DND-41 (cell line): ENCODE results near the gene UST.

Experiments
- CTCF ChIP-seq: IDR thresholded peaks from 2 replicates; pipeline ENCODE4 v1.5.1; 2012; ENCODE audit warnings: borderline replicate concordance, low read length, moderate library complexity, mild to moderate bottlenecking; ENCODE audit not compliant: poor library complexity, severe bottlenecking; ENCODE audit errors: extremely low read depth
- EZH2 ChIP-seq: IDR thresholded peaks from 3 replicates; pipeline ENCODE4 v1.6.1; 2012; ENCODE audit warnings: borderline replicate concordance, low read depth, mild to moderate bottlenecking, moderate library complexity, low read length, inconsistent platforms; ENCODE audit not compliant: severe bottlenecking

GRCh38 chr6:148891405-148891783, 144.6 kb downstream of the UST start:
- TF ChIP-seq CTCF (no peak), EZH2 (no peak)
